Frontal cortex (tissue), 4 donors: Measurements from ENCODE around the gene LIMK2. TPM values are rescaled to one million over a fixed set of nuclear protein-coding genes. Genes with fewer than 3 reads are reported as not detected.

Experiments
- DNase-seq, 2 donors: peaks; one replicate each; pipeline ENCODE4 v3.0.0; 2012; ENCODE audit warnings: low spot score in 2 of 2
- FAIRE-seq: peaks from 2 replicates; lab custom pipeline; 2012; peaks lifted over from hg19 to GRCh38; lab: Jason Lieb, UNC
- total RNA-seq: library from RNA; depleted of rRNA; stranded (reverse); fragments of >200 nt; gene quantifications from one replicate; pipeline ENCODE4 v1.2.3, GENCODE V29; 2014
- donor health status: control.
- donor health status: control.
- donor health status: control.

The LIMK2 gene
- total RNA-seq, 1 donor from 2014 or later = 13.9 TPM

DNA sequence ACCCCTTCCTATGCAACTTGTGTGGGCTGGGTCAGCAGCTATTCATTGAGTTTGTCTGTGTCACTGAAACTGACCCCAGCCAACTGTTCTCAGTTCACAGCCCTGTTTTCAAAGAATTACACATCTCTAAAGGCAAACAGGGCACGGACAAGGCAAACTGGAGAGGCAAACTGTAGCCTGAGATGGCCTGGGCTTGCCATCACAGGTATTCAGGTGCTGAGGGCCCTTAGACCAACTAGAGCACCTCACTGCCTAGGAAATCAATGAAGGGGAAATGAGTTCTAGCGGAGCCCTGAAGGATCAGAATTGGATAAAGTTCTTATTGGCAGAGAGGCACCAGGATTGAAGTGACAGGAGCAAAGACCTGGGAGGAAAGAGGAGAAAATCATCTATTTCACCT is 56.2 kb downstream of the LIMK2 start:
- DNase-seq (no peak), FAIRE-seq (no peak)

DNA sequence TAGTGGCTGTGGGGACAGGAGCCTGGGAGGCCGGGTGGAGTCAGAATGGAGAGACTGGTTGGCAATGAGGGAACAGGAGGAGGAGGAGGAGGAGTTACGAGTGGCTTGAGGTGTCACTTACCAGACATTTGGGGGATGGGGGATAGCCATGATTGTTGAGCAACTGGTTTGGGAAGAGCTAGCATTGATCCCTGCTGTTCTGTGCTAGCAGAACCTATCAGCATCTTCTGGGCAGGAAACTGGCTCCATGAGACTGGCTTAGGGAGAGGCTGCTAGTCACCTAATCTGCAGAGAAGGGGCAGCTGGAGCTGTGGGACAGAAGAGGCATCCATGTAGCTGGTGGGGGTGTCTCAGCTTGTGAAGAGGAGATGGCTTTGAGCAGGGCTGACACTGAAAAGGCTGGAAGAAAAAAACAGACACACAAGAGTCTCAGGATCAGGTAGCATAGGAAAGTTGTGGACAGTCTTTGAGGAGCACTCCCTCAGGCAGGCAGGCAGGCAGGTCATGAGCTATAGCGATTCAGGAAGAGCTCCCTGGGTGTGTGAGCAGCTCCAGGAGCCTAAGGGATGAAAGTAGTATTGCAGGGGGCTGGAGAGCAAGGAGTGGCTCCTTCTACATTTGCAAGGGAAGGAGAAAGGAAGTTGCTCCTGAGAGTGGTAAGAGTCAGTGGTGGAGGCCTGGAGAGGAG is 57.9 kb downstream of the LIMK2 start:
- no peak for FAIRE-seq
- DNase-seq = no peak

DNA sequence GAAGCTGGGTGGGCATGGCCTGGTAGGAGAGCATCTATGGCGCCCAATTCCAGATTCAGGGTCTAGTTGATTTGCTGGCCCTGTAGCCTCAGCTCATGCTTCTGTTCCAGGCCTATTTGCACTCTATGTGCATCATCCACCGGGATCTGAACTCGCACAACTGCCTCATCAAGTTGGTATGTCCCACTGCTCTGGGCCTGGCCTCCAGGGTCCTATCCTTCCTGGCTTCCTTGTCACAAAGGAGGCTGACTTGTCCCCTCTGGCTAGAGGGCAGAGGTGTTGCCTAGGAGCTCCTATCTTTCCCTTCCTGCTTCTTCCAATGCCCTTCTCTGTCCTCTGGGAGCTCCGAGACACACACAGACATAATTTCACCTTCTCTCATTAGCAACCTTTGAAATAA is 58.9 kb downstream of the LIMK2 start:
- DNase-seq (no peak), FAIRE-seq (no peak)

DNA sequence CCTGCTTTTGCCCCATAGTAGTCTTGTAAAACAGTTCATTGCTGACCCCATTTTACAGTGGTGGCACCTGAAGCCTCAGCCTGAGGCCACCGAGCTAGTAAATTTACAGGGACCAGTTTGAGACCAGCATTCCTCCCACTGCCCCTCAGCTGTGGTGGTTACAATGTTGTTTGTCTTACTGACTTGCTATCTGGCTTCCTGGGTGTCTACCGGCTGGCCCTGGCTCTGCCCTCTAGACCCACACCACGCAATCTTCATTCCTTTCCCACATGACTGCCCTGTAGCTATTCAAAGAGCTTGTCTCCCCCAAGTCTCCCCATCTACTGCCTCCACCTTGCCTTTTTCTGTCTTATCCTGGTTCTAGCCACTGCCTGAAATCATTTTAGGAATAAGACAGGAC is 59.4 kb downstream of the LIMK2 start:
- DNase-seq = no peak

GRCh38 chr22:31272522-31273446 is 60.7 kb downstream of the LIMK2 start:
- DNase-seq = peak; percentile 60 to 72
- no peak for FAIRE-seq

More for the DNA sequence above, 59.4 kb downstream of the LIMK2 start:
- no peak for FAIRE-seq

- FAIRE-seq (no peak), DNase-seq (no peak)
Measured at GRCh38 chr22:31274017-31274416, 61.9 kb downstream of the LIMK2 start.

DNA sequence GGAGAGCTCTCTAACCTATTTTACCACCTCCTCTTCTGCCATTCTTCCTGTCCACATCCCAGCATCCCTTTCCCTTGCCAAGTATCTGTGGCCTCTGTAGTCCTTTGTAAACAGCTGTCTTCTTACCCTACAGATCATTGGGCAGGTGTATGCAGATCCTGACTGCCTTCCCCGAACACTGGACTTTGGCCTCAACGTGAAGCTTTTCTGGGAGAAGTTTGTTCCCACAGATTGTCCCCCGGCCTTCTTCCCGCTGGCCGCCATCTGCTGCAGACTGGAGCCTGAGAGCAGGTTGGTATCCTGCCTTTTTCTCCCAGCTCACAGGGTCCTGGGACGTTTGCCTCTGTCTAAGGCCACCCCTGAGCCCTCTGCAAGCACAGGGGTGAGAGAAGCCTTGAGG is 62.9 kb downstream of the LIMK2 start:
- DNase-seq (no peak), FAIRE-seq (no peak)

- FAIRE-seq (no peak), DNase-seq (no peak)
Measured at GRCh38 chr22:31275576-31275975, 63.5 kb downstream of the LIMK2 start.

- DNase-seq (no peak), FAIRE-seq (no peak)
Measured at GRCh38 chr22:31276426-31277167, 64.5 kb downstream of the LIMK2 start.

- FAIRE-seq (no peak), DNase-seq (no peak)
Measured at GRCh38 chr22:31277741-31278140, 65.6 kb downstream of the LIMK2 start.

- no peak for DNase-seq
- FAIRE-seq = no peak
Measured at GRCh38 chr22:31278151-31278621, 66.1 kb downstream of the LIMK2 start.

GRCh38 chr22:31278626-31279326 is 66.7 kb downstream of the LIMK2 start:
- FAIRE-seq = no peak
- no peak for DNase-seq

- no peak for DNase-seq
- FAIRE-seq = no peak
Measured at GRCh38 chr22:31279327-31279669, 67.2 kb downstream of the LIMK2 start.

- no peak for FAIRE-seq
Measured at GRCh38 chr22:31279821-31280505, 67.9 kb downstream of the LIMK2 start.

DNA sequence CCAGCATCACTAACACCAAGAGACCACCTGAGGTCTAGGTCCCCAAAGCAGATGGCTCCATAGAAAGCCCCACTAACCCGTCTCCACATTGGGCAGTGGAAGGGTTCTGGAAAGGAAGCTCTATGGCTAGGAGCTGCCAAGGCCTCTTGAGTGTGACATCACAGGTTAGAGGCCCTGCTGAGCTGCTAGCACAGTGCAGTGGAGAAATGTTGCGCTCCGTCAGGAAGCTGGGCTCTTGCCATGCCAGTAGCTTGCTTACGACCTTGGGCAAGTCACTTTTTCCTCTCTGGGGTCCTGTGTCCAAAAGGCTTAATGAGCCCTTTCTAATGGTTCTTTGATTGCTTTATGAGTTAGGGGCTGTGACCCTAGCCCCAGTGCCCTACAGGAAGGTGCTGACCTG is 69.6 kb downstream of the LIMK2 start:
- DNase-seq (no peak), FAIRE-seq (no peak)

More at GRCh38 chr22:31279821-31280505, 67.9 kb downstream of the LIMK2 start:
- DNase-seq = no peak

DNA sequence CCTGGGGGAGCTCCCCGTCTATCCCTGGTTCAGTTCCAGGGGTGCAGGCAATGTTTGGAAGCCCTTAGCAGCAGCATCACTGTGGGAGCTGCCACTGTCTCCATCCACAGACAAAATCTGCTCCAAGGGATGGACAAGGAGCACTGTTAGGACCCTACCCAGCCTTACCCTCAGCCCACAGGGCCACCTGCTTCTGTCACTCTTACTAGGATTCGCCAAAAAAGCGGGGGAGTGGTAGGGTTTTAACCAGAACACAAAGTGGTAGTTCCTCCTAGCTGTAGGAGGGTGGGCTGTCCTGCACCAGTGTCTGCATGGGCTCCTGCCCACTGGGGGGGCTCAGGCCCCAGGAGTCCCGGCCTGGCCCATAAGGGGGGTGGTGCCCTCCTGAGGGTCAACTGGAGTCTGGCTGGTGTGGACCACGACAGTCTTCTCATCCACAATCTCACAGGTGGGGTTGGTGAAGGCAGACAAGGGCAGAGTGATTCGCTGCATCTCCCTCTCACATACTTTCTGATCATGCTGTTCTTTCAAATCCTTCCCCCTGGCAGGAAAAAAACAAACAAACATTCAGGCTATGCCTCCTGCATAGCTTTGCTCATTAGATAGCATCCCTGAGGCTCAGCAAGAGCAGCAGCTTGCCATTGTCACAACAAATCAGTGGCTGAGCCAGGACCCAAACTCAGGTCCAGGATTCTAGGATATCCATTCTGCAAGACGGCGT is 70.8 kb downstream of the LIMK2 start:
- no peak for FAIRE-seq
- no peak for DNase-seq

DNA sequence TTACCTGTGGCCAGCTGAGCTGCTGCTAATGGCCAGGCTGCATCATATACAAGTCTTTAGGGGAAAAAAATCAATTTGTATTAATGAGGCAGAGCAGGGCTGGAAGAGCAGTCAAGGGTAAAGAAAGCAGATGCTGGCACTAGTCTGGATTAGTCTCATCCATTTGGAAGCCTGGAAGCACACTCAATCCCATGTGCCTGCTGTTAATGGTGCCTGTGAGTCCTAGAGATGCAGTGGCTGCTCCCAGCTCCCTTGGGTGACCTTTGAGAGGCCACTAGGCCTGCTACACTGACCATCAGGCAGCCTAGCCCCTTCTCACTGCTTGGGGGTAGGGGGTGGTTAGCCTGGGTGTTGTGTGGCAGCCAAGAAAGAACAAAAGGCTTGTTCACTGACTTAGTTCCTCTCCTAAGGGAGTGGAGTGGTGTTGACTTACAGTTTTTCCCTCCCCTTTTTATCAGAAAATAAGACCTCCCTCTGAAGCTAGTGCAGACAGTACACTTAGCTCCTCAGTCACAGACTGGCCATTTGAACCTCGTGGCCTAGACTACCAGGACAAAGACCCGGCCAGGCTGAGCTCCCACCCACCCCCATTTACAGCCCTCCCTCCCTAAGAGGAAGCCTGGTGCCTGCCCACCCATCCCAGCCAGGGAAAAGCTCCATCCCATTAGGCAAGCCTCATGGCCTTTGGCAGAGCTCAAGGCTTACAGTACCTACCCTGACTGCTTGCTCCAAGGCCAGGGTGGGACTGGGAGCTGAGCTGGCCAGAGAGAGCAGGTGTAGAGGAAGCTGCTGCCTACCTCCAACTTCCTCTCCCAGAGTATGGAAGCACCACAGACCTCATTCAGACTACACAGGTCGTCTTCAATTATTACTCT is 72.4 kb downstream of the LIMK2 start:
- DNase-seq (no peak), FAIRE-seq (no peak)
